Neutrophil (primary cell): Measurements from ENCODE around the gene ANXA10.

Source experiments
- H3K27ac ChIP-seq: fragments of 200-600 bp; sonication (generic); 2 replicates; pipeline ENCODE4 v1.5.1; 2016; ENCODE audit warnings: mild to moderate bottlenecking, moderate library complexity
- H3K27me3 ChIP-seq: fragments of 200-600 bp; sonication (generic); 2 replicates; pipeline ENCODE4 v1.6.0; 2016; ENCODE audit warnings: mild to moderate bottlenecking
- H3K36me3 ChIP-seq: fragments of 200-600 bp; sonication (generic); 2 replicates; pipeline ENCODE4 v1.5.1; 2017
- H3K4me1 ChIP-seq, 2 experiments: fragments of 200-600 bp in 1 of 2; sonication (generic) in 1 of 2; 1 replicate in 1 of 2; 2 replicates in 1 of 2; pipeline versions ENCODE4 v1.5.1 to v1.6.1; 2013 to 2016; ENCODE audit warnings: low read depth in 1 of 2, low read length in 1 of 2, mild to moderate bottlenecking in 1 of 2, moderate library complexity in 1 of 2; ENCODE audit not compliant: control insufficient read depth in 1 of 2, insufficient read depth in 1 of 2
- H3K4me3 ChIP-seq, 2 experiments: fragments of 200-600 bp in 1 of 2; sonication (generic) in 1 of 2; 1 replicate in 1 of 2; 2 replicates in 1 of 2; pipeline ENCODE4 v1.5.1; 2013 to 2016; ENCODE audit warnings: low read depth in 1 of 2, low read length in 1 of 2, mild to moderate bottlenecking in 1 of 2, moderate library complexity in 1 of 2
- H3K9me3 ChIP-seq: fragments of 200-600 bp; sonication (generic); 2 replicates; pipeline ENCODE4 v1.5.1; 2016
- TF ChIP-seq, protein P1 (sequence below): fragments of 200-600 bp; sonication (generic); IDR thresholded peaks from 2 replicates; pipeline ENCODE4 v1.5.1; 2016; ENCODE audit warnings: antibody characterized with exemption

Gene ANXA10

DNA sequence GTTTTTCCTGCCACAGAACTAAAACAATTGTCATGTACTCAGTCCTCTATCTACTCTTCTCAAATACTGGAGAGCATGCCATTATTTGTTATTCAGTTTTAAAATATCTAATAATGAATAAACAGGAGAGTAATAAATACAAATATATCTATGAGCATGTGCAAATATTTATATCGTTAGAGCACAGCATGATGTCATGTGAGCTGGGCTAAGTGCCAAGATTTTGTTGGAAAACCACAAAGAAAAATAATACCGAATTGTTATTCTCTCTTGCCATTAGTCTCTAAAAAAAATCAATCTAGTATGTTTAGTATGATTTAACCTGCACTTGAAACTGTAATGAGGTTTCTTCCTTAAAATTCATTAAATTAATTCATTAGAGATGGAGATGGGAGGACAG, 129.0 kb downstream of the ANXA10 start:
- no peaks in the 10 kb centered on the region for H3K4me1 ChIP-seq
- H3K36me3 ChIP-seq, result no peaks in the 10 kb centered on the region

More for the DNA sequence above, 129.0 kb downstream of the ANXA10 start:
- TF ChIP-seq, protein P1, sequence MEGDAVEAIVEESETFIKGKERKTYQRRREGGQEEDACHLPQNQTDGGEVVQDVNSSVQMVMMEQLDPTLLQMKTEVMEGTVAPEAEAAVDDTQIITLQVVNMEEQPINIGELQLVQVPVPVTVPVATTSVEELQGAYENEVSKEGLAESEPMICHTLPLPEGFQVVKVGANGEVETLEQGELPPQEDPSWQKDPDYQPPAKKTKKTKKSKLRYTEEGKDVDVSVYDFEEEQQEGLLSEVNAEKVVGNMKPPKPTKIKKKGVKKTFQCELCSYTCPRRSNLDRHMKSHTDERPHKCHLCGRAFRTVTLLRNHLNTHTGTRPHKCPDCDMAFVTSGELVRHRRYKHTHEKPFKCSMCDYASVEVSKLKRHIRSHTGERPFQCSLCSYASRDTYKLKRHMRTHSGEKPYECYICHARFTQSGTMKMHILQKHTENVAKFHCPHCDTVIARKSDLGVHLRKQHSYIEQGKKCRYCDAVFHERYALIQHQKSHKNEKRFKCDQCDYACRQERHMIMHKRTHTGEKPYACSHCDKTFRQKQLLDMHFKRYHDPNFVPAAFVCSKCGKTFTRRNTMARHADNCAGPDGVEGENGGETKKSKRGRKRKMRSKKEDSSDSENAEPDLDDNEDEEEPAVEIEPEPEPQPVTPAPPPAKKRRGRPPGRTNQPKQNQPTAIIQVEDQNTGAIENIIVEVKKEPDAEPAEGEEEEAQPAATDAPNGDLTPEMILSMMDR, result no peak
- Histone ChIP-seq H3K9me3 (no peaks in the 10 kb centered on the region), H3K27me3 (no peaks in the 10 kb centered on the region), H3K27ac (no peak overlapping the region), H3K4me3 (no peak overlapping the region)
